ENCODE results near the gene APOBEC2.

DNA sequence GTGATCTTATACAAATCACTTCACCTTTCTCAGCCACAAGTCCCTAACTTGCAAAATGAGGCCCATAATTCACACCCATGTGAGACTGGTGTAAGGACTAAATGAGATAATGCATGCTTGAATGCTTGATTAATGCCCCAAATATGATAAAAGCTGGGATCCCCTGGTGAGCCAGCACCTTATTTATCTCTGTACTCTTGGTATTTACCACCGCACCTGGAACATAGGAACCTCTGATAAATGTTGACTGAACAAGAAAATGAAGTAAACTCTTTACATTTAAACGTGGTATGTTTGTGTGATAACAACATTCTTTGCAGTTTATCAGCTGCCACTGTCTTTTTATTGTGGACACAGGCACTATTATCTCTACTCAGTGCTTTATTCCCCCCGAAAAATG, 2.5 kb upstream of the APOBEC2 start:
- no peak for TF ChIP-seq ZSCAN31 (CRISPR knock-in tag; IDR thresholded peaks at IDR 0.05; ENCODE audit: low read depth)
- TF ChIP-seq, protein P1, sequence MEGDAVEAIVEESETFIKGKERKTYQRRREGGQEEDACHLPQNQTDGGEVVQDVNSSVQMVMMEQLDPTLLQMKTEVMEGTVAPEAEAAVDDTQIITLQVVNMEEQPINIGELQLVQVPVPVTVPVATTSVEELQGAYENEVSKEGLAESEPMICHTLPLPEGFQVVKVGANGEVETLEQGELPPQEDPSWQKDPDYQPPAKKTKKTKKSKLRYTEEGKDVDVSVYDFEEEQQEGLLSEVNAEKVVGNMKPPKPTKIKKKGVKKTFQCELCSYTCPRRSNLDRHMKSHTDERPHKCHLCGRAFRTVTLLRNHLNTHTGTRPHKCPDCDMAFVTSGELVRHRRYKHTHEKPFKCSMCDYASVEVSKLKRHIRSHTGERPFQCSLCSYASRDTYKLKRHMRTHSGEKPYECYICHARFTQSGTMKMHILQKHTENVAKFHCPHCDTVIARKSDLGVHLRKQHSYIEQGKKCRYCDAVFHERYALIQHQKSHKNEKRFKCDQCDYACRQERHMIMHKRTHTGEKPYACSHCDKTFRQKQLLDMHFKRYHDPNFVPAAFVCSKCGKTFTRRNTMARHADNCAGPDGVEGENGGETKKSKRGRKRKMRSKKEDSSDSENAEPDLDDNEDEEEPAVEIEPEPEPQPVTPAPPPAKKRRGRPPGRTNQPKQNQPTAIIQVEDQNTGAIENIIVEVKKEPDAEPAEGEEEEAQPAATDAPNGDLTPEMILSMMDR (CRISPR knock-in tag; IDR thresholded peaks at IDR 0.05): no peak
- TF ChIP-seq FOXP1 (IDR thresholded peaks at IDR 0.05): no peak
- no peak for TF ChIP-seq FOXP1 (CRISPR knock-in tag; IDR thresholded peaks at IDR 0.05)
